Fibroblast of skin of back (primary cell): ENCODE results near the gene ACSM3. TPM values are rescaled to one million over a fixed set of nuclear protein-coding genes. Genes with fewer than 3 reads are reported as not detected.
"Not testable (repeated sequence)": the region's sequence is repeated elsewhere in the genome, so short reads cannot be mapped to it uniquely, and the experiment has no call there.

Source experiments
- DNase-seq: peaks from one replicate; pipeline ENCODE4 v3.0.0-alpha.2; 2013
- polyA plus RNA-seq, 2 experiments: library from polyadenylated mRNA; unstranded; fragments of 120-200 nt; gene quantifications; one replicate each; pipeline ENCODE4 v1.2.1, GENCODE V29; 2013; ENCODE audit not compliant: insufficient read length in 2 of 2

The ACSM3 gene, protein sequence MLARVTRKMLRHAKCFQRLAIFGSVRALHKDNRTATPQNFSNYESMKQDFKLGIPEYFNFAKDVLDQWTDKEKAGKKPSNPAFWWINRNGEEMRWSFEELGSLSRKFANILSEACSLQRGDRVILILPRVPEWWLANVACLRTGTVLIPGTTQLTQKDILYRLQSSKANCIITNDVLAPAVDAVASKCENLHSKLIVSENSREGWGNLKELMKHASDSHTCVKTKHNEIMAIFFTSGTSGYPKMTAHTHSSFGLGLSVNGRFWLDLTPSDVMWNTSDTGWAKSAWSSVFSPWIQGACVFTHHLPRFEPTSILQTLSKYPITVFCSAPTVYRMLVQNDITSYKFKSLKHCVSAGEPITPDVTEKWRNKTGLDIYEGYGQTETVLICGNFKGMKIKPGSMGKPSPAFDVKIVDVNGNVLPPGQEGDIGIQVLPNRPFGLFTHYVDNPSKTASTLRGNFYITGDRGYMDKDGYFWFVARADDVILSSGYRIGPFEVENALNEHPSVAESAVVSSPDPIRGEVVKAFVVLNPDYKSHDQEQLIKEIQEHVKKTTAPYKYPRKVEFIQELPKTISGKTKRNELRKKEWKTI
- 2.2 TPM for polyA plus RNA-seq (2013, experiment 1 of 2; ENCODE audit: insufficient read length)
- 1.2 TPM for polyA plus RNA-seq (2013, experiment 2 of 2; ENCODE audit: insufficient read length)

DNA sequence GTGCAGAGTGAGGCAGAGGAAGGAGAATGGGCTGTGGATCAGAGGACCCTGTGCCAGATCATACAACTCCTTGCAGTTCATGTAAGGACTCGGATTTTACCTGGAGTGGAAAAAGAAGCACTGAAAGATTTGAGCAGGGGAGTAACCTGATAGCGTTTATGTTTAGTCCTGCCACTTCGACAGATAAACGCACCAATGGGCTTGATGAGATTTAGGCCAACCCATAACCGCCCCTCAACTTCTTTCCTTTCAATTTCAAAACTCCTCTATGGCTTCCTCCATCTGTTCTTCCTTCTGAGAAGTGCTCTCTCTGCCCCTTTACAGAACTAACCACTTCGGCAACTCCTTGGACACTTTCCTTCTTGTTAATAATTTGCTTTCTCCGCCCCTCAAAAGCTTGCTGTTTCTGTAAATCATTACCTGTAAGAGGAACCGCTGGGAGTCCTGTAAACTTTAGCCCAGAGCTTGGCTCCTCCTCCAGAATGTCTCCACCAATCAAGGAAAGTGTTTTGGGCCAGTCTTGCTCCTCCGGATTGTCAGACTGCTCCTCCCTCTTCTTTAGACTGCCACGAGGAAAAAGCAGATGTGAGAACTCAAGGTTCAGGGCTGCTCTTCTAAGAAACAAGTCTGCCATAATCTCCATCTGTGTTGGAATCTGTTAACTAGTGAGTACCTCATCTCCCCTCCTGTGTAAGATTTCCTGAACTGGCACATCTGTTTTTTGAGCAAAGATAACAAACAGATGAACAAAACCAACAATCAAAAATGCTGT is at the start of gene ACSM3:
Gene ACSM3 (plus strand): TSS at position 554 of the 772 bp plus-strand sequence. CDS start 6,021 bp downstream, outside the sequence.
- DNase-seq = peak; percentile 70

DNA sequence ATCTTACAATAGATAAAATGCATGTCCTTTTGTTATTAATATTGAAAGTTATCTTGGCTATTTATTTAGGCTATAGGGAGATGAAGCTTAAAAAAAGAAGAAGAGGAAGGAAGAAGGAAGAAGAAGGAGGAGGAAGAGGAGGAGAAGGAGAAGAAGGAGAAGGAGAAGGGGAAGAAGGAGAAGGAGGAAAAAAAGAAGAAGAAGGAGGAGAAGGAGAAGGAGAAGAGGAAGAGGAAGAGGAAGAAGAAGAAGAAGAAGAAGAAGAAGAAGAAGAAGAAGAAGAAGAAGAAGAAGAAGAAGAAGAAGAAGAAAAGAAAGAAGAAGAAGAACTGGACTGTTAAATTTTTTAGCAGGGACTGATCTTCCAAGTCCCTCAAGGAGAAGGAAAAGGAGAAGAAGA is 46.1 kb upstream of the ACSM3 start:
- not testable (repeated sequence) for DNase-seq

DNA sequence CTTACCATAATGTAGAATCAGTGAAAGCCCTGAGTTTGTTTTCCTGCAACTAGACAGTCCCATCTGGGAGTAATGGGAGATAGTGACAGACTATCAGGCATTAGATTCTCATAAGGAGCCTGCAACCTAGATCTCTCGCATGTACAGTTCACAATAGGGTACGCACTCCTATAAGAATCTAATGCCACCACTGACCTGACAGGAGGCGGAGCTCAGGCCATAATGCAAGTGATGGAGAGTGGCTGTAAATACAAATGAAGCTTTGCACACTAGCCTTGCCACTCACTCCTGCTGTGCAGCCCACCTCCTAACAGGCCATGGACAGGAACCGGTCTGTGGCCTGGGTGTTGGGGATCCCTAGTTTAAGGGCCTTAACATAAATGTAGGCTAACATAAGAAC is 43.6 kb upstream of the ACSM3 start:
- no peak for DNase-seq

- no peak for DNase-seq
Measured at GRCh38 chr16:20726661-20727060, 37.2 kb upstream of the ACSM3 start.

DNA sequence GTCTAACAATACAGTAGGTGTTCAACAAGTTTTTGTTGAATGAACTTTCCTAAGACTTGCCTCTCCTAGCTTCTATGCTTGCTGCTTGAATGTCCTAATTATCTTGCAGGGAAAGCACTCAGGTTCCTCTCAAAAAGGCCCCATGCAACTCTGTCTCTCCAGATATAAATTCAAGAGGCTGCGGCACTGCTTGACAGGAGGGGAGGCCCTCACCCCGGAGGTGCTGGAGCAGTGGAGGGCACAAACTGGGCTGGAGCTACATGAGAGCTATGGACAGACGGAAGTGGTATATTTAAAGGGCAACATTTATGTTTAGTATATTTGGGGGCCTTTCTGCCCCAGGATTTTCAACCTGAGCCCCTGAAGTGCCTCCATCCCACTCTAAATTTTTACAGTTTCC is 36.6 kb upstream of the ACSM3 start:
- DNase-seq = no peak

GRCh38 chr16:20729141-20729540 is 34.7 kb upstream of the ACSM3 start:
- DNase-seq = no peak

GRCh38 chr16:20734056-20734455 is 29.8 kb upstream of the ACSM3 start:
- DNase-seq = no peak

DNA sequence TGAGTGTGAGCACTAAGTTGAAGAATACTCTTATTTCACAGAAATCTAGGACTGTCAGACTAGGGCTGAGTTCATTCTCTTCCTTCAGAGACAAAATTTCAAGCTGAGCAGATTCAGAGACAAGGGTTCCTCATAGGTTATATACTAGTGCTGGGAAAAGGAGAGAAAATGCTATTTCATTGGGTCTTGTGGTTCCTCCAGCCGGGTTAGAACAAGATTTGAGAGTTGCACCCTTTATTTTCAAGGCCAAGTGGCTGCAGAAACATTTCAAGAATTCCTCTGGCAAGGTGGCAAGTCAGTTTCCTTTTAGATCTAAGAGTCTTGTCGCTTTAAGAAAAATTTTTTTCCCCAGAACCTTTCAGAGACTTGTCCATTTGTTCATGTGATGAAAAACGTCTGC is 29.0 kb upstream of the ACSM3 start:
- DNase-seq = no peak

DNA sequence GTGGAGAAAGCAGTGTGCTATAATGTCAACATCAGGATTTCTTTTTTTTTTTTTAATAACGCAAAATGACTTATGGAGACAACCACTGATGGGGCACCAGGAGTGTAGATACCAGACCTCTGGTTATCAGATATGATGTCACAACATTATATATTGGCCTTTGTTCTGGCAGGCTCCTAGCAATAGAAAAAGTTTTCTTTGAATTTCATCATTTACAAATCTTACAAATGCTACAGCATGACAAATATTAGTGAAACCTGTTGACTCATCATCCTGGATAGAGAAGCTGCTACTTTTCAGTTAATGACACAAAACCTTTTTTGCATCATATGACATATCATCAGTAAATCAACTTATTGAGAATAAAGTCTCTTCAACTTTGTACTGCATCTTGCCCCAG is 28.3 kb upstream of the ACSM3 start:
- no peak for DNase-seq

DNA sequence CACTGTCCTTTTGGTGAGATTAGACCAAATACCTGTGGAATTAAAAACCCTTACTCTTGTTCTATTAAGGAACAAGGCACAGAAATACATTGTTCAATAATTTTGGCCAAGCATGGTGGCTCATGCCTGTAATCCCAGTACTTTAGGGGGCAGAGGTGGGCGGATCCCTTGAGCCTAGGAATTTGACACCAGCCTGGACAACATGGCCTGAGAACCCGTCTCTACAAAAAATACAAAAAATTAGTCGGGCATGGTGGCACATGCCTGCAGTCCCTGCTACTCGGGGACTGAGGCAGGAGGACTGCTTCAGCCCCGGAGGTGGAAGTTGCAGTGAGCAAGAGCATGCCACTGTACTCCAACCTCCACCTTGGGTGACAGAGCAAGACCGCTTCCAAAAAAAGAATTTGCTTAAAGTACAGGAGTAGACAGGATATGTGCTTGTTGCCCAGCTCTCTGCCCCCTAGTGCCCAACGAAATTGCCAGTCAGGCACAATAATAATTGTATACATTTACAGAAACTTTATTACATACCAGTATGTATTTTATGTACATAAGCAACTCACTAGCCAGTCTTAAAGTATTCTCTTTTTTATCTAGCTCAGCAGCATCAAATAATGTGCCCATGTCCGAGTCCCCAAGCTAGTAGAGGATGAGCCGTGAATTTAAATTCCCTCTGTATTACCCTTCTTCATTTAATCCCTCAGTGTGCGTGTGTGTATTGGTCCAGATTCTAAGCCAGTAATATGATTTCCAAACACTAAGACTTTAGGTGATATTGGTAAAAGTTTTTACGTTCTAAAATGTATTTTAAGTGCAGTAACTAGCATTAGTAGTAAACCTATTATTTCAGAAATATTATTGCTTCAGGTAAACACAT is 23.6 kb upstream of the ACSM3 start:
- DNase-seq = peak; percentile 7

- DNase-seq = peak; percentile 73
Measured at GRCh38 chr16:20740901-20741521, 22.8 kb upstream of the ACSM3 start.

- DNase-seq = peak; percentile 95
Measured at GRCh38 chr16:20741554-20742285, 22.1 kb upstream of the ACSM3 start, which contains the start of gene THUMPD1. TSS of gene THUMPD1 (minus strand) at chr16:20741818. CDS start at chr16:20741739, 79 bp downstream.

- no peak for DNase-seq
Measured at GRCh38 chr16:20743591-20743990, 20.2 kb upstream of the ACSM3 start.

- no peak for DNase-seq
Measured at GRCh38 chr16:20744922-20745440, 18.8 kb upstream of the ACSM3 start.

DNA sequence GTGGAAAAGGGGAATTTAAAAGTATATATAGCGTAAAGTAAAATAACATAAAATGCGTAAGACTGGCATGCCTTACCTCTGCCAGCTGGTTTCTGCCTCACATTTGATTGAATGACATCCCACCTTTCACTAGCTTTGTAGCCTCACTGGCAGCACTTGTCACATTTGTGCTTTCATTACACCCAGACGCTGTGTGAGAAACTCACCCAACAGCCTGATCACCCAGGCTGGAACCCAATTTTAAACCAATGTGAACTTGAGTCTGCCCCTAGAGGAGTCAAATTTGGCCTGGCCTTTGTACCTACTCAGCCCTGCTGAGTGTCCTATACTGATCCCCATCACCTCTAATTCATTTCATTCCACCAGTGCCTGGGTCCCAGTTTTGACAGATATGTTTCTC is 17.4 kb upstream of the ACSM3 start:
- DNase-seq = no peak

DNA sequence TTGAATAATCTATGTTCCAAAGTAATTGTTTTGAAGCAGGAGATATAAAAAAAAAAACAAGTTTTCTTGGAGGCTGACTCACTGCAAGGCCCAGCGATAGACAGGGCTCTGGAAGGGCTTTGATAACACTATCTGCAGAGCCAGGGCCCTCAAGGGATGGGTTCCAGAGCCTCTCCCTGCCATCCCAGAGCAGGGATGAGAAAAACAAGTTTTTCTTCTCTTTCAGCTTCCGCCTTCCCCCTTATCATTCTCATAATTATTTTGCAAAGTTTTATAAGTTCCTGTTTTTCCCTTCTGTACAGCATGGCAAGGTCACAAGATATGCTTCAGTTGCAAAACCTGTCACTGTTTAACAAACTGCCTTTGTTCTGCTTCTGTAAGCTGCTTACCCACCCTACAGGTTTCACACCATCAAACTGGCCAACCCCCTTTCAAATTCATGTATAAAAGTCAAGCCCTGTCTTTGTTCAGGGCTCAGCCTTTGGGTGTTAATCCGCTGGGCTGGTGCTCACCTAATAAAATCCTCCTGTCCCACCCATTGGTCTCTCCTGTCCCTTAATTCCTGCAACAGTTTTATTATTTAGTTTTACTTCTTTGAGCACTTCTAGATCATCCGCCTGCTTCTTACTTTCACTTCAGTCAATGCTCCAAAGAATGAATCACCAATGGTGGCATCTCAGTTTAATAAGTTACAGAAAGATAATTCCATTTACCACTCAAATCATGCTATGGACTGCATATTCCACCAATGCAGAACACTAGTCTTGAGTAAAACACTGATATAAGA is 16.6 kb upstream of the ACSM3 start:
- no peak for DNase-seq

DNA sequence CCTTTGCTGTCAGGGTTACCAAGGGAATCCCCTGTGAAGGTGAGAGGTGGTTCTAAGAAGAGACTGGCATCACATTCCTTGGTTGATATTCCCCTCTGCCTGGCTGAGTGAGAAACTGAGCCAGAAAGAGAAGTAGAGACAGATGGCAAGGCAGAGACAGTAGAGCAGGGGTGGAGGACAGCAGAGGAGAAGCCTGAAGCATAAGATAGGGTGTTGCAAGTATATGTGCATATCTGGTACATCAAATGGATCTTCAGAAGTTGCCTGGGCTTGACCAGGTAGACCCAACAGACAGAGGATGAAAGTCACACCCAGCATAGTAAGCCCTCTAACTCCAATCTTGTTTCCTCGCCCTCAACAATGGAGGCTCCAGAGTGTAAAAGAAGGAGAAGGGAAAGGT is 14.3 kb upstream of the ACSM3 start:
- DNase-seq = no peak

DNA sequence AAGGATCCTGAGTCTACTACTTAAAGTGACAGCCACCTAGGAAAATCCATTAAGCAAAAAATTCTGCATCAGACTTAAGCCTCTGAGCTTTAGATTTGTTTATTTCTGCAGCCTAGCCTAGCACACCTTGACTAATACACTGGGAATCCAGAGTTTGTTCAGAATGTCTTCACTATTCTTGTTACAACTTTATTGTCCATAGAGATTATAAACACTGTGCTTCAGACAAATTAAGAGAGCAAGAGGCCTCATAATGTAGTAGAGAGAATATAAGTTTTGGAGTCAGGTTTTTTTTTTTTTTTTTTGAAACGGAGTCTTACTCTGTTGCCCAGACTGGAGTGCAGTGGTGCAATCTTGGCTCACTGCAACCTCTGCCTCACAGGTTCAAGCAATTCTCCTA is 13.3 kb upstream of the ACSM3 start:
- DNase-seq = no peak

GRCh38 chr16:20753727-20754126 is 10.1 kb upstream of the ACSM3 start:
- DNase-seq = no peak

- DNase-seq = no peak
Measured at GRCh38 chr16:20755238-20755637, 8.6 kb upstream of the ACSM3 start.
